ENCODE data around the gene FLYWCH1. TPM values are rescaled to one million over a fixed set of nuclear protein-coding genes. Genes with fewer than 3 reads are reported as not detected.

The FLYWCH1 gene
- total RNA-seq, 1 donor from 2014 or later, result 16.4 TPM

DNA sequence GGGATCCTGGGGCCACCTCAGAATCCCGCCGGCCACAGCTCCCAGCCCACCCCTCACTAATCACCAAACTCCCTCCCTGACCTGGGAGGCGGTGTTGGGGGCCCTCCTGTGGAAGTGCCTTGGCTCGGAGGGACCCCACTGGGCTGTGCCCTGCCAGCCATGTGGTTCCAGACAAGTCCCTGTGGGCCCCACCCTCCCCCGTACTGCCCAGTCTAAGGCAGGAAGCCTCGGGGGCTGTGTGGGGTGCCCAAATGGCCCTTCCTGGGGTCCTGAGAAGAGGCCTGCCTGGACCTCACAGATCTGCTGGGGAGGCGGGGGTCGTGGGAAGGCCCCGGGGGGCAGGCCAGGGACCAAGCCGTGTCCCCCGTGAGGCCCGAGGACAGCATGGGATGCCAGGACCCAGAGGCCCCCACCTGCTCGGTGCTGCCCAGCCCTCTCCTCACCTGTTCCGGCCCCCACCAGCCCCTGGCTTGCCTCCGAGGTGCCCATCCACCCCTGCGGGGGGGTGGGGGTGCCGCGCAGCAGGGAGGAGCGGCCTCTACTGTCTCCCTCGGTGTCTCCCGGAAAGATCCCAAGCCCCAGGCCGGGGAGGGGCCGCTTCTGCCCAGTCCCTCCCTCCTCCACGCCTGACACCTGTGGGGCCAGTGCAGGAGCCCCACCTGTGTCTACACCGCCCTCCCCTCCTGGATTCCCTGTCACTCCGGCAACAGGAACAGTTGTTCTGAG lies 43.1 kb downstream of the FLYWCH1 start:
- peak; percentile 14 for ATAC-seq

DNA sequence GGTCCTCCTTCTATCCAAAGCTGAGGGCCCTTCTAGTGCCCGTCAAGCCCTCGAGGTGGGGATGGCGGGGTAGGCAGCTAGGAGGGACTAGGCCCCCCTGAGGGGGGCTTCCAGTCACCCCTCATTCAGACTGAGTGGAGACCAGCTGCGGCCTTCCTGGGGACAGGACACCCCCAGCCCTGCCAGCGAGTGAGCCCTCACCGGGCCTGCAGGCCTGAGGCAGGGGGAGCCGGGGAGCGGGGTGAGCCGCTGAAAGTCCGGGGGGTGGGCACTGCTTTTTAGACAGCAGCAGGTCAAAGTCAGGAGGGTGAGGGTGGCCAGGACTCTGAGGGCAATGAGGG lies 43.7 kb downstream of the FLYWCH1 start:
- no peak for ATAC-seq

DNA sequence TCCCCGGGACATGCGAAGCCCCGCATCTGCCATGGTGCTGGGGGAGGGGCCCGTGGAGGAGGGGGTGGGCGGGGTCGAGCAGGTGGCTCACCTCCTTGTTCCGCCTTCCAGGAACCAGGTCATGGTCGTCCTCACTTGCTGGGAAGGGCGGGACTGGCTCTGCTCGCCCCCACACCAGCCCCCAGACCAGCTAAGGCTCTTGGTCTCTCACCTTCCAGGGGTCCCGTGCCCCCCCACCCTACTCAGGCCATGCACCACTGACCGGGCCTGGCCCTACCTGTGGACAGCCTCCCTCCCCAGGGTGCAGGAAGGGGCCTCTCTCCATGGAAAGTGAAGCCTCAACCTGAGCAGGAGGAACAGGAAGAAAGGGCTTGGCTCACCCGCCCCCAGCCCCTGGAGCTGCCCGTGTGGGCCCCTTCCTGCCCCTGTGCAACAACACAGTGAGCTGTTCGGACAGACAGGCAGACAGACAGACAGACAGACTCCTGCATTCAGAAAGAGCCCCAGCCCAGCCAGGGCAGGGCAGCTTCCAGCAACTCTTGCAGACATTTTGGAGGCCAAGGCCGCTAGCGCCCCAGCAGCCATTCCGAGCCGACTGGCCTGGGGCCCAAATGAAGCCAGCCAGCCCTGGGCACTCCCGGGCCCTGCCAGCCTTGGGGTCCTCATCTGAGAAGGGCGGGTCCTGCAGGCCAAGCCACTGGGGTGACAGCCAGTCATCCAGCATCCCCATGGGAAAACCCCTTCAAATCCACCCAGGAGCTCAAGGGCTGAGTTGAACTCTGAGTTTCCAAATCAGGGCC lies 44.2 kb downstream of the FLYWCH1 start:
- no peak for ATAC-seq

DNA sequence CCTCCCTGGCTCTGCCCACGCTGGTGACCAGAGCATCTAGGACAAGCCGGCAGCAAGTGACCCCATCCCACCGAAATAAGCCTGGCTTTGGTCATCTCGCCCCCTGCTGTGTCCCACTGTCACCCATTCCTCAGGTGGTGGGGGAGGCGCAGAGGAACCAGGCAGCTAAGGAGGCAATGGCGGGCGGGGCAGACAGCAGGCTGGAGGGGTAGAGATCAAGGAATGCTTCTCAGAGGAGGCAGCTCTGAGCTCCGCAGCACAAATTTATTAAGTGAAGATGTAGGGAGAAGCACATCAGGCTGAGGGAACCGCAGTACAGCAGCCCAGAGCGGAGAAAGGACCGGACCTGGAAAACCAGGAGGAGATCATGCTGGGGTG lies 44.8 kb downstream of the FLYWCH1 start:
- no peak for ATAC-seq

DNA sequence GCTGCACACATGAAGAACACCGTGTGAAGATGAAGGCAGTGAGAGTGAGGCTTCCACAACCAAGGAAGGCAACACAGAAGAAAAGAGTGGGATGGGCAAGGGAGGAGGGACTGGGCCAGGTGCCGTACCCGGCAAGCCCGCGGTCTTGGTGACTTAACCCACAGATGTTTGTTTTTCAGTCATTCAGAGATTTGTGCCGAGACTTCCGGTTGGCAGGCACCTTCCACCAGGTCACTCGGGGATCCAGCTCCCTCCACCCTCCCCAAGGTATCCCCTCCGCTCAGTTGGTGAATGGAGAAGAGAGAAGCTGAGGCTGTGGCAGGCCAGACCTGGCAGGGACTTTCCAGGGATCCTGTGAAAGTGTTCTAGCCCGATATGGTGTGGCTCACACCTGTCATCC lies 47.5 kb downstream of the FLYWCH1 start:
- no peak for ATAC-seq

DNA sequence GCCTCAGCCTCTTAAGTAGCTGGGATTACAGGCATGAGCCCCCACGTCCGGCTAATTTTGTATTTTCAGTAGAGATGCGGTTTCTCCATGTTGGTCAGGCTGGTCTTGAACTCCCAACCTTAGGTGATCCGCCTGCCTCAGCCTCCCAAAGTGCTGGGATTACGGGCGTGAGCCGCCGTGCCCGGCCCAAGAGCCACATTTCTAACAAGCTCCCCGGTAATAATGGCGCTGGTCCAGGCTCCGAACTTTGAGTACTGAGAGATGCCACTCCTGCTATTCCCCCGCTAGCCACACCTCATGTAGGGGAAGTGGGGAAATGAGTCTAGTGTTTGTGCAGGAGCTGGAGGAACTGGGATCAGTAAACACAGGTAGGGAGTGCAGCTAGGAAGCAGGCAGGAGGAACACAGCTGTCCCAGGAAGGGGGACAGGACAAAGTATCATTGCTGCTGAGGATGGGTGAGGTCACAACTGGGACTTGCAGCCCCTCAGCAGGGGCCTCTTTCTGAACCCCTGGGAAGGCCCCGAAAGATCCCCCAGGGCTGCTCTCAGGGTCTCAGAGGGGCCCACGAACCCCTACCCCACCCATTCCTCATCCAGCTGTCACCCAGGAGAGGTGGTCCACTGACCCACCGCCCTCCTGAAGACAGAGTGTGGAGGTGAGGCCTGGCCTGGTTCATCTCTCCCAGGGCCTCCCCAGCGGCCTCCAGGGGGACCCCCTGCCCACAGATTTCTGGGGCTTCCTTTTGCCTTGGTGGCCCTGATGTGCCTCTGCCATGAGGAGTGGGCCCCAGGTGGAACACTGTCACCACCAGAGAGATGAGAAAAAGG lies 48.7 kb downstream of the FLYWCH1 start:
- ATAC-seq, result no peak

DNA sequence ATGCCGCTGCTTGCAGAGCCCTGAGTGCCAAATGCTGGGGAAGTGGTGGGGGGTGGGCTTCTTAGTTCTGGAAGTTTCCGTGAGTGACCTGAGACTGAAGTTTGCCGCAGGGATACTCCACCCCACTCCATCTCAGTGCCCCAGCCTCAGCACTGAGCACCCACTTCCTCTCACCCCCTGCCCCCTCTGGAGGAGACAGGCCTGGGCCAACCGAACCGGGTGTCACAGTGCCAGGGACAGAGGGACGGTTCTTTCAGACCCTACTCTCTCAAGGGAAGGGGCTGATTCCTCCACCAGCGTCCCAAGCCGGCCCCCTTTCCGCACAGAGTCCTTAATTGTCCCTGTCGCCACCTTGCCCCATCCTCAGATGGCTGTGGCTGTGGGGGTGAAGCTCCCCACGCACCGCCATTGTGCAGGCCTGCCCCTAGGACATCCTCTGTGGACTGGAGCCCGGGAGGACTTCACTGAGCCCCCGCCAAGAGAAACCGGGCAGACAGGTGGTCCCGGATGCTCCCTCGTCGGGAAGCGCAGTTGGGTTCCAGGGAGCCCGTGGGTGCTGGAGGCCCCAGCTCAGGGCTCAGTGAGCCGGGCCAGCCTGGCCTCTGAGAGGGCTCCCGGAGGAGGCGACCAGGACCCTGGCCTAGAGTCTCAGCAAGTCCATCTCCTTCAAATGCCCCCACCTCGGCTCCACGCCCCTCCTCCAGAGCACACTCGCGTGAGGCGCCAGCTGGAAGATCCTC lies 50.8 kb downstream of the FLYWCH1 start:
- ATAC-seq, result no peak

DNA sequence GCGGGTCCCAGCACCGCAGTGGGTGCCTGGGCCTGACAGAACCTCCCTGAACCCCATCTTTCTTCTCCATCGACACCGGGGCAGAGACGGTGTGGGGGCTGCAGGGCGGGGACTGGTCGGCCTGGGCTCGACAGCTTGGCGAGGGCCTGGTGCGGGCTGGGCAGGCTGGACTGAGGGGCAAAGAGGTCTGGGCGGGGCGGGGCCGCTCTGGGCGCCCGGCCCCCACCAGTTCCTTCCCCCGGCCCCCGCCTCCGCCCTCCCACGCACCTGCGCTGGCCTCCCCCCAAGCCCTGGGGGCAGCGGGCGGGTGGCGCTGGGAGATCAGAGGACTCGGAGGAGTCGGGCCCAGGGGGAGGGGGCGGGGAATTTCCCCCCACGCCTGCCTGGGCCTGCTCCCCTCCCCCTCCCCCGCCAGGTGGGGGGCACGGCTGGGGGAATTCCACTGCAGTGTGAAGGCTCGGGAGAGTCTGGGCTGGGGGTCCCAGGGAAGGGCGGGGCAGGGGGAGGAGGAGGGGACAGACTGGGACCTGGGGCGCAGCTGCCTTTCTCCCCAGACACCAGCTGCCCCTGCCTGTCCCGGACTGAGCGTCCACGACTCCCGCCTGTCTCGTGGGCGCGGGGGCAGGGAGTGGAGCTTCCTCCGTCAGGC lies 51.5 kb downstream of the FLYWCH1 start:
- no peak for ATAC-seq

DNA sequence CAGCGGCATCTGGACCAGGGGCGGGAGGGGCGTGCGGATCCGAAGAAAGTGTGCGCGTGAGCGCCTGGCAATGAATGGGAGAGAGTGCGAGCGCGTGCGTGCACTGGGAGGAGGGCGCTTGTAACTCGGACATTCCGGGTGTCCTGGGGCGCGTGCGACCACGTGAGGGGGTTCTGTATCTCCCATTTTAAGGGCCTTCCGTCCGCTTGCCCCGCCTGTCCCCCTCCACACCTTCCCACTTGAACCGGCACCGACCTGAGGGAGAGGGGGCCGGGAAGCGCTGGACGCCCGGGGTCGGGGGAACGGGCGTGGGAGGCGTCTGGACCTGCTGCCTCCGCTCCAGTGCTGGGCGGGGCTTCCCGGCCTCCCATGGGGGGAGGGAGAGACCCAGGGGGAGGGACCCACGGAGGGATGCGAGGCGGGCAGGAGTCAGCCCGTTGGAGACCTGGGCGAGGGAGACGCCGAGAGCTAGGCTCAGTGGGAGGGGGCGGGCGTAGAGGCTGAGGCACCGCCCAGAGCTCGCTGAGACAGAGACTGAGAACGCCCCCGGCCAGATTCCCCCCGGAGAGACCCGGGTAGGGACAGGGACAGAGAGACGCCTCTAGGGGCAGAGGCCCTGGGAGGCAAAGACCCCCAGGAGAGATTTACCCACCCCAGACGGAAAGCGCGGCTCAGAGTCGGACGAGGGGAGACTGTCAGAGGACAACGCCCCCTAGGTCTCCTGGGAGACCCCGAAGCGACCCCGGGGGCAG lies 52.2 kb downstream of the FLYWCH1 start, which contains the start of gene KREMEN2:
Gene KREMEN2, plus strand, starts transcription at position 553 of the 752 bp plus-strand sequence. CDS start 246 bp downstream, outside the sequence.
- peak; percentile 12 for ATAC-seq

DNA sequence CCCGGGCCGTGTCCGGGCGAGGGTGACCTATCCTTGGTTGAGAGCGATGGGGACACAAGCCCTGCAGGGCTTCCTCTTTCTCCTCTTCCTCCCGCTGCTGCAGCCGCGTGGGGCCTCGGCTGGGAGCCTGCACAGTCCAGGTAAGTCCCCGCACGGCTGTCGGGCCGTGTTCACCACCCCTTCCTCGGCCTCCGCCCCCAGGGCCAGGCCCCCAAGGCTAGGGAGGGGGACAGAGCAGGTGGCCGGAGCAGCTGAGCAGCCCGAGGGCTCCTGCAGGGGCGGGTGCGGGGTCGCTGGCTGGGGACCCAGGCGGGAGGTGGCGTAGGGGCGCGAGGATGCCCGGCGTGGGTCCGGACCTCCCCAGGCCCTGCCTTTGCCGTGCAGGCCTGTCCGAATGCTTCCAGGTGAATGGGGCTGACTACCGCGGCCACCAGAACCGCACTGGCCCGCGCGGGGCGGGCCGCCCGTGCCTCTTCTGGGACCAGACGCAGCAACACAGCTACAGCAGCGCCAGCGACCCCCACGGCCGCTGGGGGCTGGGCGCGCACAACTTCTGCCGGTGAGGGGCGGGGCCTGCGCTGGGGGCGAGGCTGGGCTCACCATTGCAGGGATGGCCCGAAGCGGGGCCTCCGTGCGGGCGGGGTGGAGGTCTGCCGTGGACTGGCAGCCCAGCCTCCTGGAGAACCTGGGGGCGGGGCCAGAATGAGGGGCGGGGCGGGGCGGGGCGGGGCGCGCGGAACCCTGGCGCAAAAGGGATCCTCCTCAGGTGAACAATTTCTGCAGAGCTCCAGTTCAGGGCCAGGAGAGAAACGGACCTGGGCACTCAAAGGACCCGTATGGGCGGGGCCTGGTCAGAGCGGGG lies 53.0 kb downstream of the FLYWCH1 start:
- ATAC-seq, result peak; percentile 15

DNA sequence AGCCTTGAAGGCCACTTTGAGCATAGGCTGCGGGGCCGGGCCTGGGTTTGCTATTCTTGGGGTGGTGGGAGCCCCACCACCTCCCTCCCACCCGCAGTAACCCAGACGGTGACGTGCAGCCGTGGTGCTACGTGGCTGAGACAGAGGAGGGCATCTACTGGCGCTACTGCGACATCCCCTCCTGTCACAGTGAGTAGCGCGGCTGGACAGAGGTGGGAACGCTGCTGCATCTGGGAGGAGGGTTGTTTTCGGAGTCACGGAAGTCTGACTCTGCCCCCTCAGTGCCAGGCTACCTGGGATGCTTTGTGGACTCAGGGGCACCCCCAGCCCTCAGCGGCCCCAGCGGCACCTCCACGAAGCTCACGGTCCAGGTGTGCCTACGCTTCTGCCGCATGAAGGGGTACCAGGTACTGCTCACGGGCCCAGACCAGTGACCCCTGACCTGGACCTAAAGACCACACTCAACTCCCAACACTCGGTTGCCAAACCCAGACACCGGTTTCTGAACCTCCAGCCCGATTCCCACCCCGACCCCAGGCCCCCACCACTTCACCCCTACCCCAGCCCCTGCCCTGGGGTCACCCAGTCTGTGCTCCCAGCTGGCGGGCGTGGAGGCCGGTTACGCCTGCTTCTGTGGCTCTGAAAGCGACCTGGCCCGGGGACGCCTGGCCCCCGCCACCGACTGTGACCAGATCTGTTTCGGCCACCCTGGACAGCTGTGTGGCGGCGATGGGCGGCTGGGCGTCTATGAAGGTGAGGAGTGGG lies 54.5 kb downstream of the FLYWCH1 start:
- ATAC-seq, result no peak

DNA sequence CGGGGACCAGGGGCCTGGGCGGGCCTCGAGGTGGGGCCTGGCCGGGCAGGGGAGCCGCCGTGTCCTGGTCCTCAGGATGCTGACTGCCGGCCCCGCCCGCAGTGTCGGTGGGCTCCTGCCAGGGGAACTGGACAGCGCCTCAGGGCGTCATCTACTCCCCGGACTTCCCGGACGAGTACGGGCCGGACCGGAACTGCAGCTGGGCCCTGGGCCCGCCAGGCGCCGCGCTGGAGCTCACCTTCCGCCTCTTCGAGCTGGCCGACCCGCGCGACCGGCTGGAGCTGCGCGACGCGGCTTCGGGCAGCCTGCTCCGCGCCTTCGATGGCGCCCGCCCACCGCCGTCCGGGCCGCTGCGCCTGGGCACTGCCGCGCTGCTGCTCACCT lies 55.1 kb downstream of the FLYWCH1 start:
- no peak for ATAC-seq

DNA sequence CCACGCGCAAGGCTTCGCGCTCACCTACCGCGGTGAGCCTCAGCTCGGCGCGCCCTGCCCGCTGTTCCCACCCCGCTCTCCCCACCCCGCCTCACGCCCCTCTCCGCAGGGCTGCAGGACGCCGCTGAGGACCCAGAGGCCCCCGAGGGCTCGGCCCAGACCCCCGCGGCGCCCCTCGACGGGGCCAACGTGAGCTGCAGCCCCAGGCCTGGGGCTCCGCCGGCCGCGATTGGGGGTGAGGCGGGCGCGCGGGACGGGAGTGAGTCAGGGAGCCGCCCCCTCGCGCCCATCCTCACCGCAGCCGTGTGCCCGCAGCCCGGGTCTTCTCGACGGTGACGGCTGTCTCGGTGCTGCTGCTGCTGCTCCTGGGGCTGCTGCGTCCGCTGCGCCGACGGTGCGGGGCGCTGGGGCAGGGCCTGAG lies 55.5 kb downstream of the FLYWCH1 start:
- no peak for ATAC-seq

DNA sequence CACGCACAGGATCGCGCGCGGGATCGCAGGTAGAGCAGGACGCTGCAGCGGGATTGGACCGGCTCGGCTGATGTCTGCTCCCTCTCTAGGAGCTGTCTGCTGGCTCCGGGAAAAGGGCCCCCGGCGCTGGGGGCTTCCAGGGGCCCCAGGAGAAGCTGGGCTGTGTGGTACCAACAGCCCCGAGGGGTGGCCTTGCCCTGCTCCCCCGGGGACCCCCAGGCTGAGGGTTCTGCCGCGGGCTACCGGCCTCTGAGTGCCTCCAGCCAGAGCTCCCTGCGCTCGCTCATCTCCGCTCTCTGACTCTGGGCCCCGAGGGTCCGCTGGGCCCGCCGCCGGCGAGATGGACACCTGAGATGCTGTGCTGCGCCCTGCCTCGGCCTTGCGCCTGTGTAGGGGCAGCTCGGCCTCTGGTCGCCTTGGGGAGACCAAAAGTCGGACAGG lies 56.0 kb downstream of the FLYWCH1 start:
- no peak for ATAC-seq

DNA sequence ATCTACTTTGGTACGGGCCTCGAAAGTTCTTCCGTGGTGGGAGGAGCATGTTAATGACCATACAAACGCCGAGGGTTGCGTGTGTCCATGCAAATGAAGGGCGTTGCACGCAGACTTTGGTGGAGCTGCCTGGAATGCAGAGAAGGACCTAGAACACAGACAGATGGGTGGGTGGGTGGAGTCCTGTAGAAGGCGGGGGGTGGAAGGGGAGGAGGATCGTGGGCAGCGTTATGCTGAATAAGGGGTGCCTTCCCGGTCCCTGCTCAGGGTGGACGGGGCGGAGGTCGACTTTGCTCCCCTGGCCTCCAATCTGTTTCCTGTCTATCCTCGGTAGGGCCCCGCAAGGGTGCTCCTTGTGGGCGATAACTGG lies 56.6 kb downstream of the FLYWCH1 start:
- no peak for ATAC-seq

DNA sequence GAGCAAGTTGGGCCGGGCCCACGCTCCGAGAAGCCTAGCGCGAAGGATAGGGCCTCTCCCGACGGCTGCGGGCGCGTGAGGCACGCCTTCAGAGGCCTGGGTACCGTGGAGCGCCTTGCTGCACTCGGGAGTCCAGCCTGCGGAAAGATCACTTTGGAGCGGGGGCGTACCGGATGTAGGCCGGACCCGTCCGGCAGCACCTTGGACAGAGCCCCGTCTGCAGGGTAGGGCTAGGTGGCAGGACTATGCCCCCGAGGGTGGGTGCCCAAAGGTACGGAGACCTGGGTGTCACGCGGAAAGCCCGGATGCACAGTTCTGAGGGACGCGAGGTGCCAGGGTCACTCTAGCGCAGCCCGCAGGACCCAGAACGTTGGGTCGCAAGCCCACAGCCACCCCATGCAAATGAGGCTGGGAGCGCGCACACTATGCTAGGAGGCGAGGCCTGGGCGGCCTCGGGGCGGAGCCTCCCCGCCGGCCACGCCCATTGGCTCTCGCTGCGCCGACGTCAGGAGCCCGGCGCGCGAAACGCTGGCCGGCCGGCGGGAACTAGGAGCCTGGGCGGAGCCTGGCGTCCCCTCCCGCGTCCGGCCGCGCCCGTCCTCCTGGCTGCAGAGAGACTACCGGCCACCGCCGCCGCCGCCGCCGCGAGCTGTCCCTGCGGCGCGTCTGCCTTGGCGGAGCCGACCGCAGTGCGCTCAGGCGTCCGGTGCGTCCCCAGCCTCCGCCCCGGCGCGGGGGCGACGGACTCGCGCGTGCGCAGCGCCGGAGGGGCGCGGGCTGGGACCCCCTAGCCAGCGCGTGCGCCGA lies 57.2 kb downstream of the FLYWCH1 start, which contains the start of gene PAQR4:
Gene PAQR4, plus strand, starts transcription at position 611 of the 807 bp plus-strand sequence. CDS start 327 bp downstream, outside the sequence.
- peak; percentile 78 for ATAC-seq

DNA sequence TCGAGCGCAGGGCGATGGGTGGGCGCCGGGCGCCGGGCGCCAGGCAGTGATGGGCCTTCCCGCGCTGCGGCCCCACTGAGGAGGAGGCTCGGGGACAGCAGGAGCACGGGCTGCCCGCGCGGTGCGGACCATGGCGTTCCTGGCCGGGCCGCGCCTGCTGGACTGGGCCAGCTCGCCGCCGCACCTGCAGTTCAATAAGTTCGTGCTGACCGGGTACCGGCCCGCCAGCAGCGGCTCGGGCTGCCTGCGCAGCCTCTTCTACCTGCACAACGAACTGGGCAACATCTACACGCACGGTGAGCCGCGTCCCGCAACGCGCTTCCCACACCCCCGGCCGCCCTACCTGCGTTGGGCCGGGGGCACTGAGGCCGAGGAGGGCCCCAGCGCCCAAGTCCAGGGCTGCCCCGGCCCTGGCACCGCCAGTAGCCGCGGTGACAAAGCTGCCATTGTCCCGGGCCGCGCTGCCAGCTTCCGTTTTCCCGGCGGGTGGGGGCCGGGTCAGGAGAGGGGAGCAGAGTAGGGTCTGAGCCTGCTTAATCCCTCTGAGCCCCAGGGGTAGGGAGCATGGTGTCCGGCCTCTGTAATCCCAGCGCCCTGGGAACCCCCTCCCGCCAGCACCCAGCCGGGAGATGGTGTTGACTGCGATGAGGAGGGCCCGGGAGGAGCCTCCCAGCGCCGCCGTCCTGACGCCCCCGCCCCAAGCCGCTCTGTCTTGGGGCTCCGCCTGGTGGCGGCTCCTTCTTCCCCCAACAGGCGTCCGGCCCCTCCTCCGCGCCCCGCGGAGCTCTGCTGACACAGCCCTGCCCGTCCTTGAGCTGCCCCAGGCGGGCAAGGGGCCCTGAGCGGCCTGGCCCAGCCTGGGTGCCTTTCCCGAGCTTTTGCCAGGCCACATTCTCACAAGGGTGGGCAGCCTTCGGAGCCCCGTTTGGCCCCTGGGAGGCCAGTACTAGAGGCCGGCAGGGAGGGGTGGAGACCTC lies 58.1 kb downstream of the FLYWCH1 start:
- ATAC-seq, result peak; percentile 50

Data from esophagus mucosa (tissue), 1 donor.